Measurements from ENCODE around the gene ITLN1. TPM values are rescaled to one million over a fixed set of nuclear protein-coding genes. Genes with fewer than 3 reads are reported as not detected.

The ITLN1 gene
- total RNA-seq, 2 donors from 2014 or later: 5.9 to 8.6 TPM

DNA sequence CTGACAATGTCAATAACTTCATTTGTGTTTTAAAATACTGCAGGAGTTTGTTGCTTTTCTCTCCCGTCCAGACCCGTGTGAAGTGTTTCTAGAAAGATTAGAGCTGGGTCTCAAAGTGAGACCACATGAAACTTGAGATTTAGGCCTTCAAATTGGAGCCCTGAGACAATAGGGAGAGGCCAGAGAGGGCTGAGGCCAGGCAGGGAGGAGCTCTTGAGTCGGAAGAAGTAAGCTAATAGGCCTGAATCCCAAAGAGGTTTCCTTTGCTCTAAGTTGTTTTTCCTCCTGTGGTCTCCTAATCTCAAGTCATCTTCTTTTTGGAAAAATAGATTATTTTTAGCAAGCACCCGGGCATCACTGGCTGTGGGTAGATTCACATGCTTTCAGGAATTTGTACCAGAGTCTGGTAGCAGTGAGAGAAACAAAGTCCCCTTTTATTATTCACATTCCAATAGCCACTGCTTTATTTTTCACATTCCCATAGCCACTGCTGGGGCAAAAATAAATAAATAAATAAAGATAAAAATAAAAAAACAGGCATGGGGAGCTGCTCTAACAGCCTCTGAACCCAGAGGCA, 47.9 kb downstream of the ITLN1 start:
- intact Hi-C loops (cut with DNase I): loop anchor here (5.0 to 10.0 kb wide), 2 partner anchors 115 to 258 kb away; partner anchors contain the start of genes ITLN2 and KLHDC9
- 54 to 64% methylated on average over 4 of the region's 4 CpGs for WGBS, 2 donors
- Histone ChIP-seq H3K4me1 (no peaks in the 10 kb centered on the region), H3K36me3 (replicated peaks in 1 of 2; ENCODE audit: insufficient read depth in 1 of 2, low read depth in 2 of 2) (no peaks in the 10 kb centered on the region), H3K27ac (no peak overlapping the region), H3K9me3 (no peaks in the 10 kb centered on the region), H3K4me3 (no peak overlapping the region), H3K27me3 (no peaks in the 10 kb centered on the region)
- TF ChIP-seq CTCF (IDR thresholded peaks at IDR 0.05): no peak
- no peak for TF ChIP-seq POLR2A (IDR thresholded peaks at IDR 0.05)
- ATAC-seq (no peak), DNase-seq (no peak)

DNA sequence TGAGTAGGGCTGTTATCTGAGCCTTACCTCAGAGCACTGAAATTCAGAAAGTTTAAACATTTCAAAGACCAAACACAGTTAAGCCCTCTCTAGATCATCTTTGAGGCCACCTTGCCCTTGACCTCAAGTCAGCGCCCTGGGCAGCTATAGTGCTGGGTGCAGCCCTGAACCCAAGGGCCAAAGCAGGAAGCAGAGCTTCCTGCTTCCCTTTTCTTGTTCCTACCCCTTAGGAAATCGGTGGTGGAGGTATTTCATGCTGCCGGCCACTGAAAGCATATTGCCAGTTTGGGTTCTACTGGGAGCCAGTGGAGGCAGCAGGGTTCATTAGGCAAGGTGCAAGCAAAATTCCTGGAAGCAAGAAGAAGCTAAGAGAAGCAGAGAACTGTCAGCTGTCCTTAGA, 48.4 kb downstream of the ITLN1 start:
- Histone ChIP-seq H3K4me3 (no peak overlapping the region), H3K27ac (no peak overlapping the region), H3K9me3 (no peaks in the 10 kb centered on the region), H3K27me3 (no peaks in the 10 kb centered on the region), H3K4me1 (no peaks in the 10 kb centered on the region), H3K36me3 (replicated peaks in 1 of 2; ENCODE audit: insufficient read depth in 1 of 2, low read depth in 2 of 2) (no peaks in the 10 kb centered on the region)
- intact Hi-C loops (cut with DNase I): loop anchor here (5.0 to 10.0 kb wide), 2 partner anchors 116 to 258 kb away; partner anchors contain the start of genes ITLN2 and KLHDC9
- no peak for ATAC-seq
- 28 to 43% methylated on average over 3 of the region's 3 CpGs for WGBS, 2 donors
- no peak for TF ChIP-seq CTCF (IDR thresholded peaks at IDR 0.05)
- TF ChIP-seq POLR2A (IDR thresholded peaks at IDR 0.05): no peak
- no peak for DNase-seq

DNA sequence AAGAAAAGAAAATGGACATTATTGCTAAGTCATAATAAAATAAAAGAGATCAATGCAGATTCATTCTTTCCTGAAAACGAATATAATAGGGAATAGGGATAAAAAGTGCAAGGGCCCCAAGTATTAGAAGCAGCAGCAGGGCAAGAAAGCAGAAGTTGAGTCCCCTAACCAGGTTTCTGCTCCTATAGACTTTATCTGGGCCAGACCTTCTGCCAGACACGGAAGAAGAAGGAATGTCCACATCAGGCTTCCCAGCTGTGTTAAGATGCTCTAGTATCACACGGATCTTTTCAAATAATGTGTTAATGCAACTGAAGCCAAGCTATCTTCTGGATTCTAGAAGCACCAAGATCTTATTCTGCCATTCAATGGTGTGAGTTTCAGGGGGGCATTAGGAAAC, 49.2 kb downstream of the ITLN1 start:
- no peak for TF ChIP-seq POLR2A (IDR thresholded peaks at IDR 0.05)
- Histone ChIP-seq H3K36me3 (replicated peaks in 1 of 2; ENCODE audit: insufficient read depth in 1 of 2, low read depth in 2 of 2) (no peaks in the 10 kb centered on the region), H3K4me1 (no peaks in the 10 kb centered on the region), H3K27ac (no peak overlapping the region), H3K9me3 (no peaks in the 10 kb centered on the region), H3K27me3 (no peaks in the 10 kb centered on the region), H3K4me3 (no peak overlapping the region)
- no peak for ATAC-seq
- WGBS, 2 donors: 61 to 65% methylated on average over 3 of the region's 3 CpGs
- DNase-seq: no peak
- intact Hi-C loops (cut with DNase I): loop anchor here (5.0 to 10.0 kb wide), 2 partner anchors 117 to 259 kb away; partner anchors contain the start of genes ITLN2 and KLHDC9

- ATAC-seq (peak; percentile 55), DNase-seq (peak; percentile 24 to 43 (median 38))
- WGBS, 2 donors: 68 to 72% methylated on average over 3 of the region's 3 CpGs
- H3K4me1 ChIP-seq: no peaks in the 10 kb centered on the region
- intact Hi-C loops (cut with DNase I): loop anchor here (5.0 to 10.0 kb wide), 2 partner anchors 117 to 260 kb away; partner anchors contain the start of genes ITLN2 and KLHDC9
- H3K27ac ChIP-seq: no peak overlapping the region
- H3K36me3 ChIP-seq (replicated peaks in 1 of 2; ENCODE audit: insufficient read depth in 1 of 2, low read depth in 2 of 2): no peaks in the 10 kb centered on the region
- H3K27me3 ChIP-seq: no peaks in the 10 kb centered on the region
- H3K9me3 ChIP-seq: no peaks in the 10 kb centered on the region
- TF ChIP-seq POLR2A (IDR thresholded peaks at IDR 0.05): no peak
- TF ChIP-seq CTCF (IDR thresholded peaks at IDR 0.05): peak; percentile 44 to 79 (median 75)
- H3K4me3 ChIP-seq: no peak overlapping the region
Measured at GRCh38 chr1:160834945-160835565, 49.9 kb downstream of the ITLN1 start.

GRCh38 chr1:160830321-160831153, 54.4 kb downstream of the ITLN1 start:
- no peaks in the 10 kb centered on the region for H3K36me3 ChIP-seq (replicated peaks in 1 of 2; ENCODE audit: insufficient read depth in 1 of 2, low read depth in 2 of 2)
- no peak overlapping the region for H3K4me3 ChIP-seq
- H3K4me1 ChIP-seq: no peaks in the 10 kb centered on the region
- WGBS, 2 donors: 53 to 57% methylated on average over 8 of the region's 8 CpGs
- H3K27ac ChIP-seq: no peak overlapping the region
- intact Hi-C loops (cut with DNase I): loop anchor here (10.0 kb wide), 1 partner anchor 264 kb away; the partner anchor contains the start of gene KLHDC9
- ATAC-seq: peak; percentile 62
- peak; percentile 69 to 75 (median 72) for DNase-seq
- TF ChIP-seq CTCF (IDR thresholded peaks at IDR 0.05) (peak; percentile 48 to 71 (median 65)), POLR2A (IDR thresholded peaks at IDR 0.05) (no peak)
- no peaks in the 10 kb centered on the region for H3K27me3 ChIP-seq
- H3K9me3 ChIP-seq: no peaks in the 10 kb centered on the region
